Measurements from ENCODE around the gene KCNN4. TPM values are rescaled to one million over a fixed set of nuclear protein-coding genes. Genes with fewer than 3 reads are reported as not detected.
"Not testable (repeated sequence)": the region's sequence is repeated elsewhere in the genome, so short reads cannot be mapped to it uniquely, and the experiment has no call there.

KCNN4 gene
- total RNA-seq, 1 donor from 2014 or later: 6.4 TPM

DNA sequence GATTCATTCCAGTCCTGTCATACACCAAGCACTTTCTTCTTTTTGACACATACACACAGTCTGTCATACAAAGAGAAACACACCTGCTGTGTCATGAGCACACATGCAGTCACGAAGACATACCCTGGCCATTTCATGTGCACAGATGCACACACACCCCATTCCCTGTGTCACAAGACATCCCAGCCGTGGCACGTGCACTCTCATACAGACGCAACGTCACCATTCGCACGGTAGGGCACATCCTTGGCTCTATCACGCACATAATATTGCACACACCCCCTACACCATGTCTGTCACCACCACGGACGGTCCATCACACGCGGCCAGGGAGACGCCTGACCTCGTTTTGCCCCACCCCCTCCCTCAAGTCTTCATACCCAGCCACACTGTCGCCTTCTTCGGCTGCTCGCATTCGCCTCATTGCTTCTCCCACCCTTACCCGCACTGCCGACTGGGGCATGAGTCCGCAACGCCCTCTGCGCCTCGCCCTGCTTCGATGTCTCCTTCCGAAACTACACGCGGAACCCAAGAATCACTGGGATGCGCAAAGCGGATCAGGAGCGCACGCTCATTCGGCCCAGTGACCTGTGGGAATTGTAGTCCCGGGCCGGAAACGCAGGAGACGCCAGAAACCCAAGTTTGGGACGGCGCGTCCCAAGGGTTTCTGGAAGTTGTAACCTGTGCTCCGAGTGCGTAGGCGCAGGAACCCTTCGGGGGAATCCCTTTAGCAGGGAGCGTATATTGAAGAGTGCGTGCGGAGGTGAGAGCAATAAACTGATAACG is 39.5 kb upstream of the KCNN4 start:
- H3K4me1 Mint-ChIP-seq: no peaks in the 10 kb centered on the region
- no peaks in the 10 kb centered on the region for H3K9me3 Mint-ChIP-seq
- H3K27ac Mint-ChIP-seq: no peak overlapping the region
- H3K36me3 Mint-ChIP-seq: no peaks in the 10 kb centered on the region
- TF ChIP-seq CTCF (IDR thresholded peaks at IDR 0.05; ENCODE audit: unreplicated experiment): no peak
- DNase-seq (ENCODE audit: low spot score in 2 of 2, unreplicated experiment in 2 of 2): no peak
- H3K27me3 Mint-ChIP-seq (ENCODE audit: low read depth): peaks cover 46% of the 10 kb centered on the region
- H3K4me3 Mint-ChIP-seq: no peak overlapping the region

- Mint-ChIP-seq H3K4me3 (no peak overlapping the region), H3K27me3 (ENCODE audit: low read depth) (peaks cover 39% of the 10 kb centered on the region), H3K9me3 (no peaks in the 10 kb centered on the region), H3K36me3 (no peaks in the 10 kb centered on the region), H3K27ac (no peak overlapping the region), H3K4me1 (no peaks in the 10 kb centered on the region)
- DNase-seq (ENCODE audit: low spot score in 2 of 2, unreplicated experiment in 2 of 2): no peak
- no peak for TF ChIP-seq CTCF (IDR thresholded peaks at IDR 0.05; ENCODE audit: unreplicated experiment)
Measured at GRCh38 chr19:43818500-43818899, 37.7 kb upstream of the KCNN4 start.

DNA sequence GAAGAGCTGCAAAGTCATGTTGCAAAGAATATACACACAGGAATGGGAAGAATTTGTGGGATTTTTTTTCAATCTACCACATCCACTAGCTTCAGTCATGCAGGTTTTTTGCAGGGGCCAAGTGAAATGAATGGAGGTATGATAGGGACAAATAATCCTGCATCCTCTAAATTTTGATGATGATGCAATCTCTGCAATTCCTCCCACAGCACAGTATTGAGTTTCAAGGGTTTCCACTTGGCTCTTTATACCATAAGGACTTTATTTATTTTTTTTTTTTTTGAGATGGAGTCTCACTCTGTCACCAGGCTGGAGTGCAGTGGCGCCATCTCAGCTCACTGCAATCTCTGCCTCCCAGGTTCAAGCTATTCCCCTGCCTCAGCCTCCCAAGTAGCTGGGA is 36.7 kb upstream of the KCNN4 start:
- not testable (repeated sequence) for H3K27ac Mint-ChIP-seq; H3K36me3 Mint-ChIP-seq; DNase-seq (ENCODE audit: low spot score in 2 of 2, unreplicated experiment in 2 of 2); H3K4me3 Mint-ChIP-seq; H3K4me1 Mint-ChIP-seq; H3K9me3 Mint-ChIP-seq
- H3K27me3 Mint-ChIP-seq (ENCODE audit: low read depth): peaks cover 45% of the 10 kb centered on the region

DNA sequence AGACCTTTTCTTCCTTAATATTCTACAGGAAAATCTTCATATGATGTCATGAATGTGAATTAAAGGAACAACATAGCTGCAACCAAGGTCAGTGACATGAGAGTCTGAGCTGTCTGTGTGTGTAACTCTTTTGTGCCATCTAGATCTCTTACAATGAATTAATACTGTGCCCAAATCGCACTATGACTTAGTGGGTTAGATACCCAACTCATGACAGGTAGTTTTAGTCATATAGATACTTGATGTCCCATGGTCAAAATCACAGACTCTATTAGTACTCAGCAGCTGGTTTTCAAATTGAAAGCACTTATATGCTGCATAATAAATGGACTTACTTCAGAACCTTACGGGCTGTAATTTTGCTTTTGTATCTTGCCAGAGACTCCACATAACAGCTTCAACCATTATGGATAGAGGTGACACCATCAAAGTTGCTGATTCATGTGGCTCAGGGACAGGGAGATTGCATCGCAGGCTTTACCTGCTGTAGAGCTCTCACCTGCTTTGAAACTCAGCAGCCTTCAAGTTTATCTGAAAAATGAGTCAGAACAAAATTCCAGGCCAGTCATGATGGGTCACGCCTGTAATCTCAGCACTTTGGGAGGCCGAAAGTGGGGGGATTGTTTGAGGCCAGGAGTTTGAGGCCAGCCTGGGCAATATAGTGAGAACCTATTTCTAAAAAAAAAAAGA is 34.0 kb upstream of the KCNN4 start:
- DNase-seq (ENCODE audit: low spot score in 2 of 2, unreplicated experiment in 2 of 2): no peak

DNA sequence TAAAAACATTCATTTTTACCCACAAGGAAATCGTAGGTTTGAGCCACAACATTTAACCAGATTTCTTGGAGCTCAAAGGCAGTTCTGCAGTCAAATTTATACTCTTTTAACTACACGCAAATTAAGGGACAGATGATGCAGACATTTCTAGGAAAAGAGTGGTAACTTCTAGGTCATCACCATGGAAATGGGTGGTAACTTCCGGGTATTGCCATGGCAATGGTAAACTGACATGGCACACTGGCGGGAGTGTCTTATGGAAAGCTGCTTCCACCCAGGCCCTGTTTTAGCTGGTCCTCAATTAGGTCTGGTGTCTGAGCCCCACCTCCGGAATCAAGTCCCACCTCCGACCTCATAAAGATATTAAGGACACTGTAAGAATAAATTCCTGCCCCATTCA is 31.9 kb upstream of the KCNN4 start:
- no peak overlapping the region for H3K27ac Mint-ChIP-seq
- DNase-seq (ENCODE audit: low spot score in 2 of 2, unreplicated experiment in 2 of 2): no peak
- no peaks in the 10 kb centered on the region for H3K4me1 Mint-ChIP-seq
- peaks cover 41% of the 10 kb centered on the region for H3K27me3 Mint-ChIP-seq (ENCODE audit: low read depth)
- no peak overlapping the region for H3K4me3 Mint-ChIP-seq
- no peaks in the 10 kb centered on the region for H3K9me3 Mint-ChIP-seq
- no peak for TF ChIP-seq CTCF (IDR thresholded peaks at IDR 0.05; ENCODE audit: unreplicated experiment)
- no peaks in the 10 kb centered on the region for H3K36me3 Mint-ChIP-seq

More for the DNA sequence above, 34.0 kb upstream of the KCNN4 start:
- H3K27ac Mint-ChIP-seq: no peak overlapping the region
- no peaks in the 10 kb centered on the region for H3K4me1 Mint-ChIP-seq
- H3K4me3 Mint-ChIP-seq: no peak overlapping the region
- no peaks in the 10 kb centered on the region for H3K36me3 Mint-ChIP-seq
- TF ChIP-seq CTCF (IDR thresholded peaks at IDR 0.05; ENCODE audit: unreplicated experiment): no peak
- peaks cover 42% of the 10 kb centered on the region for H3K27me3 Mint-ChIP-seq (ENCODE audit: low read depth)
- no peaks in the 10 kb centered on the region for H3K9me3 Mint-ChIP-seq

- no peaks in the 10 kb centered on the region for H3K4me1 Mint-ChIP-seq
- H3K4me3 Mint-ChIP-seq: no peak overlapping the region
- peaks cover 42% of the 10 kb centered on the region for H3K27me3 Mint-ChIP-seq (ENCODE audit: low read depth)
- TF ChIP-seq CTCF (IDR thresholded peaks at IDR 0.05; ENCODE audit: unreplicated experiment): no peak
- H3K27ac Mint-ChIP-seq: no peak overlapping the region
- H3K36me3 Mint-ChIP-seq: no peaks in the 10 kb centered on the region
- DNase-seq (ENCODE audit: low spot score in 2 of 2, unreplicated experiment in 2 of 2): no peak
- no peaks in the 10 kb centered on the region for H3K9me3 Mint-ChIP-seq
Measured at GRCh38 chr19:43812259-43812658, 31.5 kb upstream of the KCNN4 start.

Data from mesothelial cell of epicardium (in vitro differentiated cells).